Suprapubic skin (tissue), 3 donors: ENCODE measurements around the gene NACC2.

Experiments
- EP300 ChIP-seq: sonication (generic); formaldehyde crosslinking; IDR thresholded peaks from one replicate; pipeline ENCODE4 v1.6.1; 2017; ENCODE audit warnings: antibody characterized with exemption
- POLR2A ChIP-seq, 2 donors: fragments of 450-650 bp; IDR thresholded peaks; one replicate each; pipeline ENCODE4 v1.6.1; 2017; ENCODE audit warnings: antibody characterized with exemption in 2 of 2, mild to moderate bottlenecking in 2 of 2, moderate library complexity in 2 of 2
- TF ChIP-seq, protein P1 (sequence below), 2 donors: fragments of 200-600 bp in 1 of 2; fragments of 450-650 bp in 1 of 2; sonication (generic) in 1 of 2; IDR thresholded peaks; one replicate each; pipeline ENCODE4 v1.5.1; 2016 to 2019; ENCODE audit warnings: antibody characterized with exemption in 2 of 2, mild to moderate bottlenecking in 1 of 2, moderate library complexity in 1 of 2

DNA sequence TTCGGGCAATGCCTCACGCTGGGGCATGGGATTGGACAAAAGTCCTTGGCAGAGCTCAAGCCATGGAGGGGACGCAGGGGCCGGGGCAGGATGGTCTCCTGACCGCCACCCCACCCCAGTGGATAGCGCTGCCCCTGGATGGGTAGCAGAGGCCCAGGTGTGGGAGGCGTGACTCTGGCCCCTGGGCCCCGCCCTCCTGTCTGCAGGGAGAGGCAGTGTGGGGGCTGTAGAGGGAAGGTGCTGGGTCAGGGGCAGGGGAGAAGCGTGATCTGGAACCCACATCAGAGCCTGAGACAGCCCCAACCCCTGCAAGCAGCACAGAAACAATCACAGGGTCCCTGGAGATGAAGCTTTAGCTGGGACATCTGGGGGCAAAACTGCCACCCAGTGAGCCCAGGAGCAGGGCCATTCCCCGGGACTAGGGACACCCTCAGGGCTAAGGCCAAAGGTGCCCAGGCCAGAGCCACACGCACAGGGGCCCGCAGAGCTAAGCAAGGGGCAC, 36.2 kb downstream of the NACC2 start:
- TF ChIP-seq, protein P1, sequence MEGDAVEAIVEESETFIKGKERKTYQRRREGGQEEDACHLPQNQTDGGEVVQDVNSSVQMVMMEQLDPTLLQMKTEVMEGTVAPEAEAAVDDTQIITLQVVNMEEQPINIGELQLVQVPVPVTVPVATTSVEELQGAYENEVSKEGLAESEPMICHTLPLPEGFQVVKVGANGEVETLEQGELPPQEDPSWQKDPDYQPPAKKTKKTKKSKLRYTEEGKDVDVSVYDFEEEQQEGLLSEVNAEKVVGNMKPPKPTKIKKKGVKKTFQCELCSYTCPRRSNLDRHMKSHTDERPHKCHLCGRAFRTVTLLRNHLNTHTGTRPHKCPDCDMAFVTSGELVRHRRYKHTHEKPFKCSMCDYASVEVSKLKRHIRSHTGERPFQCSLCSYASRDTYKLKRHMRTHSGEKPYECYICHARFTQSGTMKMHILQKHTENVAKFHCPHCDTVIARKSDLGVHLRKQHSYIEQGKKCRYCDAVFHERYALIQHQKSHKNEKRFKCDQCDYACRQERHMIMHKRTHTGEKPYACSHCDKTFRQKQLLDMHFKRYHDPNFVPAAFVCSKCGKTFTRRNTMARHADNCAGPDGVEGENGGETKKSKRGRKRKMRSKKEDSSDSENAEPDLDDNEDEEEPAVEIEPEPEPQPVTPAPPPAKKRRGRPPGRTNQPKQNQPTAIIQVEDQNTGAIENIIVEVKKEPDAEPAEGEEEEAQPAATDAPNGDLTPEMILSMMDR (IDR thresholded peaks at IDR 0.05): no peak
- TF ChIP-seq POLR2A (IDR thresholded peaks at IDR 0.05): no peak
- no peak for TF ChIP-seq EP300
